Measurements from ENCODE around the gene NPM3.

Gene NPM3

GRCh38 chr10:101752241-101752640, 31.0 kb downstream of the NPM3 start:
- Histone ChIP-seq H4K91ac (ENCODE audit: low read depth, low read length, poor library complexity) (no peak overlapping the region), H3K4me2 (ENCODE audit: insufficient read depth, low read length, poor library complexity, severe bottlenecking) (no peak overlapping the region), H2AFZ (ENCODE audit: low read length) (no peak overlapping the region), H3K27ac (replicated peaks; ENCODE audit: low read length) (no peak overlapping the region), H3K4ac (ENCODE audit: low read length) (no peak overlapping the region), H4K8ac (ENCODE audit: low read depth, low read length) (no peak overlapping the region), H3K79me1 (ENCODE audit: low read depth, low read length) (no peaks in the 10 kb centered on the region), H2BK12ac (ENCODE audit: low read length) (no peak overlapping the region), H2BK5ac (ENCODE audit: low read length) (no peak overlapping the region), H3K4me1 (ENCODE audit: control insufficient read depth in 2 of 2, insufficient read depth in 1 of 2, low read depth in 1 of 2, low read length in 2 of 2) (peaks cover 13 to 15% of the 10 kb centered on the region in 2 donors), H2AK5ac (ENCODE audit: low read depth, low read length) (no peak overlapping the region), H3K14ac (ENCODE audit: low read length) (no peak overlapping the region), H3K18ac (ENCODE audit: low read length) (no peak overlapping the region), H3K4me3 (ENCODE audit: low read length in 2 of 2) (no peak overlapping the region), H2BK15ac (ENCODE audit: low read length) (no peak overlapping the region), H3K36me3 (replicated peaks in 1 of 2; ENCODE audit: control insufficient read depth in 2 of 2, insufficient read depth in 2 of 2, low read length in 2 of 2) (no peaks in the 10 kb centered on the region), H3K9ac (ENCODE audit: low read depth, low read length, poor library complexity) (no peak overlapping the region), H3K27me3 (ENCODE audit: control insufficient read depth in 3 of 3, insufficient read depth in 3 of 3, low read depth in 1 of 3, low read length in 3 of 3) (peaks cover 0 to 70% (median 0%) of the 10 kb centered on the region in 3 experiments), H2BK120ac (ENCODE audit: low read depth, low read length) (no peak overlapping the region), H3K23ac (ENCODE audit: low read depth, low read length, poor library complexity) (no peak overlapping the region), H3K9me3 (replicated peaks in 1 of 2; ENCODE audit: control insufficient read depth in 2 of 2, insufficient read depth in 1 of 2, low read depth in 1 of 2, low read length in 2 of 2) (no peaks in the 10 kb centered on the region)
- DNase-seq (ENCODE audit: low spot score) = no peak
- WGBS, 2 donors (ENCODE audit: extremely low coverage in 2 of 2, insufficient read length in 2 of 2, insufficient replicate concordance in 1 of 2) = no CpG with 5 or more reads among the region's 3 CpGs

DNA sequence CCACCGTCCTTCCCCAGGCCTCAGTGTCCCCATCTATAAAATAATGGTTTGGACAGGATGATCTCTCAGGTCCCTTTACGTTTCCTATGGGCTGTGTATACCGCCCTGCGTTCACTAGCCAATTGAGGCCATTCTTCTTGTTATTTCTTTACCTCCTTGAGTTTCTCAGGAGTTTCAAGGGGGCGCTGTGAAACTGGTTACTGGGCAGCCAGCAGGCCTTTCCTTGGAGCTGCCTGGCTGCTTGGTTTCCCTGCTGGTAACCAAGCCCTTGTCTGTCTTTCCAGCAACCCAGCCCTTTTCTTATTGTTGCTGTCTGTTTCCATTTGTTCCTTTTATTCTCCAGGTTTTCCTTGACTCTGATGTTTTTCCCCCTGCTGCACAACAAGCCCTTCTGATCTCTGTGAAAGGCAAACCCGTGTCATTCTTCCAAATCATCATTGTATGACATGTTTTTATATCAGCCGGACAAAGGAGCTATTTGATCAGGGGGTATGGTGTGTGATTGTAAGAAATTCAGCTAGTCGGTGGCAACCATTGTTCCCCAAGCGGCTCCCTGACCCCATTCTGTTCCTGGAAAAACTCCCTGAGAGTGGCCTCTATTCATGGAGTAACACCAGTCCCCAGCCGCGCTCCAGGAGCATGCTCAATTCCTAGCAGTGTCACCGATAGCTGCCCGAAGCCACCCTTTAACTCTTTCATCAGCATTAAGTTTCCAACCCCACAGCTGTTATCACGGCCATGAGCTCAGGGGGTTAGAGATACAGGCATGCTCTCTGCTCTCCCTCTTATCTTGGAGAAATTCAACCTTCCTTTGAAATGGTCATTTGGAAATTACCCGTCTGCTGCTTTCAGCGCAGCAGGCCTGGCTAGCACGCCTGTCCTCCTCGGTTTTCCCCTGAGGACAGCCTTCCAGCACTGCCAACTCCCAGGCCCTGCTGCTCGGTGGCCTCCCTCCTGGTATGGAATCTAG, 33.9 kb downstream of the NPM3 start:
- Histone ChIP-seq H3K79me1 (ENCODE audit: low read depth, low read length) (no peaks in the 10 kb centered on the region), H2AK5ac (ENCODE audit: low read depth, low read length) (no peak overlapping the region), H3K23ac (ENCODE audit: low read depth, low read length, poor library complexity) (no peak overlapping the region), H3K9ac (ENCODE audit: low read depth, low read length, poor library complexity) (no peak overlapping the region), H3K4ac (ENCODE audit: low read length) (peak overlapping the region; percentile 71), H2AFZ (ENCODE audit: low read length) (peak overlapping the region; percentile 0), H2BK120ac (ENCODE audit: low read depth, low read length) (peak overlapping the region; percentile 32), H4K8ac (ENCODE audit: low read depth, low read length) (no peak overlapping the region), H2BK12ac (ENCODE audit: low read length) (peak overlapping the region; percentile 96), H3K4me1 (ENCODE audit: control insufficient read depth in 2 of 2, insufficient read depth in 1 of 2, low read depth in 1 of 2, low read length in 2 of 2) (peaks cover 13 to 15% of the 10 kb centered on the region in 2 donors), H3K27ac (replicated peaks; ENCODE audit: low read length) (peak overlapping the region; percentile 61), H3K18ac (ENCODE audit: low read length) (peak overlapping the region; percentile 92), H4K91ac (ENCODE audit: low read depth, low read length, poor library complexity) (peak overlapping the region; percentile 82), H3K27me3 (ENCODE audit: control insufficient read depth in 3 of 3, insufficient read depth in 3 of 3, low read depth in 1 of 3, low read length in 3 of 3) (peaks cover 0 to 74% (median 0%) of the 10 kb centered on the region in 3 experiments), H2BK5ac (ENCODE audit: low read length) (peak overlapping the region; percentile 40), H2BK15ac (ENCODE audit: low read length) (peak overlapping the region; percentile 95), H3K9me3 (replicated peaks in 1 of 2; ENCODE audit: control insufficient read depth in 2 of 2, insufficient read depth in 1 of 2, low read depth in 1 of 2, low read length in 2 of 2) (no peaks in the 10 kb centered on the region), H3K36me3 (replicated peaks in 1 of 2; ENCODE audit: control insufficient read depth in 2 of 2, insufficient read depth in 2 of 2, low read length in 2 of 2) (no peaks in the 10 kb centered on the region), H3K4me2 (ENCODE audit: insufficient read depth, low read length, poor library complexity, severe bottlenecking) (no peak overlapping the region), H3K4me3 (ENCODE audit: low read length in 2 of 2) (no peak overlapping the region), H3K14ac (ENCODE audit: low read length) (no peak overlapping the region)
- DNase-seq (ENCODE audit: low spot score) = peak; percentile 49
- no CpG with 5 or more reads among the region's 19 CpGs for WGBS, 2 donors (ENCODE audit: extremely low coverage in 2 of 2, insufficient read length in 2 of 2, insufficient replicate concordance in 1 of 2)

DNA sequence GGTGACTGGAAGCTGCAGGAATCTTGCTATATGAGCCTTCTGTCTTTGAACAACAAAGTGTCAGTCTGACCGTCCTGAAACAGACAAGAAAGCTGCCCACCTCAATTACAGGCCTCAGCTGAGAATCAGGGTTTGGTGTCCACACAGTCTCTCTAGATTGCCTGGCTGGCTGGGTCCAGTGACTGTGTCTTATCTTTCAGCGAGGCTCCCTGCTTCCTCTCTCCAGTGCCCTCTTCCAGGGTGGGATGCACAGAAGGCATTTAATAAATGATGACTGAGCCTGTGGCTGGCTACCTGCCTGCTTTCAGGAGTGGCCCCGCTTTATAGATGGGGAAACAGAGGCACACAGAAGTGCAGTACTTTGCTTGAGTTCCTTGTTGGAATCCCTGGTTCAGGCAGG, 34.8 kb downstream of the NPM3 start:
- no CpG with 5 or more reads among the region's 3 CpGs for WGBS, 2 donors (ENCODE audit: extremely low coverage in 2 of 2, insufficient read length in 2 of 2, insufficient replicate concordance in 1 of 2)
- H3K4me2 ChIP-seq (ENCODE audit: insufficient read depth, low read length, poor library complexity, severe bottlenecking) = no peak overlapping the region
- peak overlapping the region; percentile 61 for H3K27ac ChIP-seq (replicated peaks; ENCODE audit: low read length)
- no peak overlapping the region for H3K4ac ChIP-seq (ENCODE audit: low read length)
- H3K14ac ChIP-seq (ENCODE audit: low read length) = no peak overlapping the region
- H3K9me3 ChIP-seq (replicated peaks in 1 of 2; ENCODE audit: control insufficient read depth in 2 of 2, insufficient read depth in 1 of 2, low read depth in 1 of 2, low read length in 2 of 2) = no peaks in the 10 kb centered on the region
- DNase-seq (ENCODE audit: low spot score) = no peak
- no peak overlapping the region for H3K9ac ChIP-seq (ENCODE audit: low read depth, low read length, poor library complexity)
- no peak overlapping the region for H2BK12ac ChIP-seq (ENCODE audit: low read length)
- H2BK5ac ChIP-seq (ENCODE audit: low read length) = no peak overlapping the region
- peaks cover 0 to 74% (median 0%) of the 10 kb centered on the region in 3 experiments for H3K27me3 ChIP-seq (ENCODE audit: control insufficient read depth in 3 of 3, insufficient read depth in 3 of 3, low read depth in 1 of 3, low read length in 3 of 3)
- no peak overlapping the region for H2BK120ac ChIP-seq (ENCODE audit: low read depth, low read length)
- H3K18ac ChIP-seq (ENCODE audit: low read length) = peak overlapping the region; percentile 45
- no peak overlapping the region for H2BK15ac ChIP-seq (ENCODE audit: low read length)
- no peaks in the 10 kb centered on the region for H3K36me3 ChIP-seq (replicated peaks in 1 of 2; ENCODE audit: control insufficient read depth in 2 of 2, insufficient read depth in 2 of 2, low read length in 2 of 2)
- no peak overlapping the region for H3K4me3 ChIP-seq (ENCODE audit: low read length in 2 of 2)
- H4K8ac ChIP-seq (ENCODE audit: low read depth, low read length) = no peak overlapping the region
- no peak overlapping the region for H3K23ac ChIP-seq (ENCODE audit: low read depth, low read length, poor library complexity)
- H3K79me1 ChIP-seq (ENCODE audit: low read depth, low read length) = no peaks in the 10 kb centered on the region
- no peak overlapping the region for H4K91ac ChIP-seq (ENCODE audit: low read depth, low read length, poor library complexity)
- H2AFZ ChIP-seq (ENCODE audit: low read length) = no peak overlapping the region
- no peak overlapping the region for H2AK5ac ChIP-seq (ENCODE audit: low read depth, low read length)
- H3K4me1 ChIP-seq (ENCODE audit: control insufficient read depth in 2 of 2, insufficient read depth in 1 of 2, low read depth in 1 of 2, low read length in 2 of 2) = peaks cover 13 to 15% of the 10 kb centered on the region in 2 donors

- H3K4me1 ChIP-seq (ENCODE audit: control insufficient read depth in 2 of 2, insufficient read depth in 1 of 2, low read depth in 1 of 2, low read length in 2 of 2) = peaks cover 13 to 15% of the 10 kb centered on the region in 2 donors
- peaks cover 2 to 3% of the 10 kb centered on the region in 2 donors for H3K9me3 ChIP-seq (replicated peaks in 1 of 2; ENCODE audit: control insufficient read depth in 2 of 2, insufficient read depth in 1 of 2, low read depth in 1 of 2, low read length in 2 of 2)
- DNase-seq (ENCODE audit: low spot score) = no peak
- no peak overlapping the region for H3K27ac ChIP-seq (replicated peaks; ENCODE audit: low read length)
- H4K91ac ChIP-seq (ENCODE audit: low read depth, low read length, poor library complexity) = no peak overlapping the region
- no peak overlapping the region for H3K18ac ChIP-seq (ENCODE audit: low read length)
- H2AFZ ChIP-seq (ENCODE audit: low read length) = no peak overlapping the region
- H3K4ac ChIP-seq (ENCODE audit: low read length) = no peak overlapping the region
- peaks cover 0 to 81% (median 0%) of the 10 kb centered on the region in 3 experiments for H3K27me3 ChIP-seq (ENCODE audit: control insufficient read depth in 3 of 3, insufficient read depth in 3 of 3, low read depth in 1 of 3, low read length in 3 of 3)
- no peak overlapping the region for H2BK120ac ChIP-seq (ENCODE audit: low read depth, low read length)
- no peak overlapping the region for H2AK5ac ChIP-seq (ENCODE audit: low read depth, low read length)
- no peak overlapping the region for H3K4me2 ChIP-seq (ENCODE audit: insufficient read depth, low read length, poor library complexity, severe bottlenecking)
- no CpG with 5 or more reads among the region's 9 CpGs for WGBS, 2 donors (ENCODE audit: extremely low coverage in 2 of 2, insufficient read length in 2 of 2, insufficient replicate concordance in 1 of 2)
- no peak overlapping the region for H2BK12ac ChIP-seq (ENCODE audit: low read length)
- no peak overlapping the region for H3K23ac ChIP-seq (ENCODE audit: low read depth, low read length, poor library complexity)
- H3K4me3 ChIP-seq (ENCODE audit: low read length in 2 of 2) = no peak overlapping the region
- H2BK15ac ChIP-seq (ENCODE audit: low read length) = no peak overlapping the region
- no peak overlapping the region for H3K9ac ChIP-seq (ENCODE audit: low read depth, low read length, poor library complexity)
- no peak overlapping the region for H4K8ac ChIP-seq (ENCODE audit: low read depth, low read length)
- H3K14ac ChIP-seq (ENCODE audit: low read length) = no peak overlapping the region
- H3K79me1 ChIP-seq (ENCODE audit: low read depth, low read length) = no peaks in the 10 kb centered on the region
- H2BK5ac ChIP-seq (ENCODE audit: low read length) = no peak overlapping the region
- H3K36me3 ChIP-seq (replicated peaks in 1 of 2; ENCODE audit: control insufficient read depth in 2 of 2, insufficient read depth in 2 of 2, low read length in 2 of 2) = no peaks in the 10 kb centered on the region
Observed at GRCh38 chr10:101745074-101745696, 38.1 kb downstream of the NPM3 start.
